Measurements from ENCODE around the gene THEMIS2.

- peak; percentile 38 for TF ChIP-seq POLR2A (IDR thresholded peaks at IDR 0.05; ENCODE audit: low read length)
- no peak for TF ChIP-seq GATA1 (IDR thresholded peaks at IDR 0.05; ENCODE audit: low read depth, low read length)
These were observed 14.0 kb upstream of the THEMIS2 start for GRCh38 chr1:27858072-27858948.
